GM19328 (cell line): ENCODE data around the gene SLAMF9.

Experiments used
- ATAC-seq: cut with Tn5 transposase; IDR thresholded peaks from one replicate; pipeline ENCODE4 v1.9.1; 2021; ENCODE audit warnings: mild to moderate bottlenecking, moderate library complexity; ENCODE audit not compliant: unreplicated experiment

Gene SLAMF9

DNA sequence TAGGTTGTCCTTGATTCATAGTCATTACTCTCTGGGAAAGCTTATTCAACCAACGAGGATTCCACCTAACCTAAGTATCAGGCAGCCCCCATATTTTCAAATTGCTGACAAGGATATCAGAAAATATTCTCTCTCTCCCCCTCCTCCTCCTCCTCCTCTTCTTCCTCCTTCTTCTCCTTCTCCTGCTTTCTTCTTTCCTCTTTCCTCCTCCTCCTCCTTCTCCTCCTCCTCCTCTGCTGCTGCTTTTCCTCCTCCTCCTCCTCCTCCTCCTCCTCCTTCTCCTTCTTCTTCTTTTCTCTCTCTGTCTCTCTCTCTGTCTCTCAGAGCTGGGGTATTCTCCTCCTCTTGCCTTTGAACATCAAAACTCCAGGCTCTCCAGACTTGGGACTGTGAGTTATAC, 6.1 kb downstream of the SLAMF9 start:
- ATAC-seq: no peak

GRCh38 chr1:159946242-159947187, 7.5 kb downstream of the SLAMF9 start:
- ATAC-seq: no peak

DNA sequence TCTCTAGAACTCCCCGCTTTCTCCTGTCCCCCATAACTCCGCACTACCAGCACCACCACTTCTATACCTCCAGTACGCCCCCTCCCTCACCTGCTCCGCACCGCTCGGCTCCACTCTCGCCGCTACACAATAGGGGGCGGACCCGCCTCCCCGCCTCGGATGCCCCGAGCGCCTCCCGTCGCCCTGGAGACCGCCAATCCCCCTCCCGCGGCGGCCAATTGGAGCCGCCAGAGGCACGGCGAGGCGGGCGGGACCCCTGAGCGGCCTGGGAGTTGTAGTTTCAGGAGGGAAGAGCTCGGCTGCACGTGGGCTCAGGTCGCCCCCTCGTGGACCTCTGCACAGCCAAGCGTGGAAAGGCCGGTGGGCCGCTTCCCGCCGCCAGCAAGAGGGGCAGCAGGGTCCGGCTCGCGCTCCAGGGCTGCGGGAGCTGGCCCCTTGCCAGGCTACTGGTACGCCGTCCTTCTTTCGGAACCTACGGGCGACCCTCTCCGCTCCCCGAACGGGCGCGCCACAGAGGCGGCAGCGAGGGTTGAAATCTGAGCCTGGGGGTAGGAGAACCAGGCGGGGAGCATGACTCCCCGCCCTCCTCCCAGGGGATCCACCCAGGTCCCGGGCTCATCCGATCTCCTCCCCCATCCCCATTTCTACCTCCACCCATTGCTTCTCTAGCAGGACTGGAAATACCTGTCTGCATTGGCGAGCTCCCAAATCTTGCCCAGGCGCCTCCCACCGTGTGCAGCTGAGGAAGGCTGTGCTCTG, 8.4 kb downstream of the SLAMF9 start, which contains the start of gene IGSF9:
Gene IGSF9 (minus strand): TSS at position 131 of the 759 bp plus-strand sequence. CDS start 2,159 bp downstream, outside the sequence.
- ATAC-seq: no peak

DNA sequence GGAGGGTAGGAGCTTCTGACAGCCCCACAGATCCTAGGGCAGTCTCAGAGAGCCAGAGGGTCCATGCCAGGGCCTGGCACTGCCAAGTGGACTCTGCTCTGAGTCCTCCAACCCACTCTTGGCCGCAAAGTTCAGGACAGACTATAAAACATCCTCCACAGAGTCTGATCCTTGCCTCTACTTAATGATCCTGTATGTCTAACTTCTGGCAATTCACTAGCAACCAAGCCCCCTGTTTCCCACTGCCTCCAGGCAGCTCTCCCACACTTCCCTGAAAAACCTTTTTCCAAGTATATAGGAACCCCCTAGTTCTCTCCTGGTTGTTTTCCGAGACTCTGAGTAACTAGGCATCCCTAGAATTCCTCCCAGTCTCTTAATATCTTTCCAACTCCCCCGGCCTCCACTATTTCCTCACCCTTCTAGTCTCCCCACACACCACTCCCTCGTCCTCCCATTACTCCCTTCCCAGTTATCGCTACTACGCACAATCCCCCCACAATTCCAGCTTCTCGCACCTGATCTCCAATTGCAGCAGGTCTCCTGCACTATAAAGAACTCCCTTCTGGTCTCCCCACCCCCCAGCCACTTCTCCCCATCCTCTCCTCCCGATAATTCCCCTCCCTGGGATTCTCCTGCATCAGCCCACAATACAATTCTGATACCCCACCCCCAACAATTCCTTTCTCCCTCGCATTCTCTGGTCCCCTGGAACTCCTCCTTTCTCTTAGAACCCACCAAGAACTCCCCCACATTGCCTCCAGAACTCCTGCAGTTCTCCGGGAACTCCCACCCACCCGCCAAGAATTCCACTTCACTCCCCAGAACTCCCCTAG, 9.2 kb downstream of the SLAMF9 start:
- ATAC-seq: no peak

GRCh38 chr1:159943908-159944622, 10.0 kb downstream of the SLAMF9 start:
- no peak for ATAC-seq

- no peak for ATAC-seq
Measured at GRCh38 chr1:159943278-159943640, 10.8 kb downstream of the SLAMF9 start.

GRCh38 chr1:159942632-159943277, 11.3 kb downstream of the SLAMF9 start:
- no peak for ATAC-seq

DNA sequence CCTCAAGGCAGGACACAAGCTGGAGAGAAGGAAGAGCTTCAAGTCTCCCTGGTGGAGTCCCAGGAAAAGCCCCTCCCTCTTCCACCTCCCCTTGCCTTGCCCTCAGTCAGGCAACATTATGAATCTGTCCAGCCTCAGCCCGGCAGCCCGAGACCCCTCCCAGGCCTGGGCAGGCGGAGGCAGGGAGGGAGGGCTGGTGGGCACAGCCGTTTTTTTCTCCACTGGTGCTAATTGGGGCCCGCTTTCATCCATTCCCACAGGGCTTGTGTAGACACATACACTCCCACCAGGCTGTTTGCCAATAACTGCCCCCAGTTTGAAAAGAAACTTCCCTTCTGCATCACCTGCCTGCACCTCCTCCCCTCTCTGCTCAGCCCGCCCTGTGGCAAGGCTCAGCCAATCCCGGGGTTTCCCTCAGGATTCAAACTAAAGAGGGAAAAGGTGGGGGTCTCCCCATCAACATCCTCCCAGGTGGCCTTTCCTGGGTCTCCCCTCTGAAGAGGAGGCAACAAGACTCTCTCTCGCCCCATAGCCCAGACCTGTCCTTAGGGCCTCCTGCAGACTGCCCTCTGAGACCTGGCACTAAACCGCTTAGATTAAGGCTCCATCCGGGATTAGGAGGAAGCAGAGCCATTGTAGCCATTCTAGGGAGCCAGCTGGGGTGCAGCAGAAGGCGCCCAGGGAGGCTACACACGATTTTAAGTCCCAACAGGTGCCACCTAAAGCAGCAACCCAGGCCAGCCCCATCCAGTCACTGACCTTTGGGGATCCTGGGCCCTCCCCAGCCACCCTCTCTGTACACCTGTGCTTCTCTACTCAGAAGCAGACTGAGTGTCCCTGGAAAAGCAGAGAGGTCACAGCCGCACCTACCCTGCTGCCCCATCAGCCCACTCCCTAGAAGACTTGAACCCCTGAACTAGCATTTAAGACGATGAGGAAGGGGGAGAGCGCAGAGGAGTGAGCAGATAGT, 12.2 kb downstream of the SLAMF9 start:
- no peak for ATAC-seq

- no peak for ATAC-seq
Measured at GRCh38 chr1:159941141-159941540, 12.9 kb downstream of the SLAMF9 start.

GRCh38 chr1:159940006-159940620, 13.9 kb downstream of the SLAMF9 start:
- no peak for ATAC-seq

DNA sequence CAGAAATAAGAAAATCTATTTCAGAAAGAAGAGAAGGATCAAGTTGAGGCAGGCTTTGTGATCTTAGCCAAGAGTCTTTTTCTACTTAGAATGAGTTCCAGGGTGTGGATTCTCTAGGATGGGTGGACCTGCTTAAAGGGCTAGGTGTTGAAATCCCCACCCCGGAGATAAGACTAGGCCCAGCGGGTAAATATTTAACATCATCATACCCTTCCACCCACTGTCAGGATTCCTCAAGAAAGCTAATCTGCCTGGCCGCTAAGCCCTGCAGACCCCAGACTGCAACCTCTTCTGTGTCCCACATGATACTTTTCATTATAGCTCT, 14.4 kb downstream of the SLAMF9 start:
- no peak for ATAC-seq

GRCh38 chr1:159938905-159939677, 14.9 kb downstream of the SLAMF9 start:
- no peak for ATAC-seq

DNA sequence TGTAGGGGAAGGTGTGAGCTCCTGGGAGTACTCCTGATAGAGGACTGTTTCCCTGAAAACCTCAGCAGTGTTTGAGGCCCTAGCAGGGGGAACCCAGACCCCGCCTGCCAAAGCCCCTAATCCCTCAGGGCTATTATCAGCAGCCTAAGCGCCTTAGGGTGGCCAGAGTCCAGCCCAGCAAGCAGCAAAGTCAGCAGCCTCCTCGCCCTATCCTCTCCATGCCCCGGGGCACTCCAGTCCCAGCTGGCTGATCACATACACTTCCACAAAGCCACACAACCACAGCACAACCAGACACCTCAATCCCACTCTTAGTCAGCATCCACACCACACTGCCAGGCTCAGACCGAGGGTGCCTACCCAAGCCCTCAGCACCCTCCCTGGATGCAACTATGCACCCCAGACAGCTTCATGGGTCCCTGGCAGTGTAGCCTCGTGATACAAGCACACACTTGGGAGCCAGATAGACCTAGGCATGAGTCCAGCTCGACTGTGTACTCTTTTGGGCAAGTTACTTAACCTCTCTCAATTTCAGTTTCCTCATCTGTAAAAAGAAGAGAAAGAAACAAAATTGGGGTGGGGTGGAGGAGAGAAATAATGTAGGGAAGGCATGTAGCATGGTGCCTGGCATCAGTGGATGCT, 15.7 kb downstream of the SLAMF9 start:
- no peak for ATAC-seq

DNA sequence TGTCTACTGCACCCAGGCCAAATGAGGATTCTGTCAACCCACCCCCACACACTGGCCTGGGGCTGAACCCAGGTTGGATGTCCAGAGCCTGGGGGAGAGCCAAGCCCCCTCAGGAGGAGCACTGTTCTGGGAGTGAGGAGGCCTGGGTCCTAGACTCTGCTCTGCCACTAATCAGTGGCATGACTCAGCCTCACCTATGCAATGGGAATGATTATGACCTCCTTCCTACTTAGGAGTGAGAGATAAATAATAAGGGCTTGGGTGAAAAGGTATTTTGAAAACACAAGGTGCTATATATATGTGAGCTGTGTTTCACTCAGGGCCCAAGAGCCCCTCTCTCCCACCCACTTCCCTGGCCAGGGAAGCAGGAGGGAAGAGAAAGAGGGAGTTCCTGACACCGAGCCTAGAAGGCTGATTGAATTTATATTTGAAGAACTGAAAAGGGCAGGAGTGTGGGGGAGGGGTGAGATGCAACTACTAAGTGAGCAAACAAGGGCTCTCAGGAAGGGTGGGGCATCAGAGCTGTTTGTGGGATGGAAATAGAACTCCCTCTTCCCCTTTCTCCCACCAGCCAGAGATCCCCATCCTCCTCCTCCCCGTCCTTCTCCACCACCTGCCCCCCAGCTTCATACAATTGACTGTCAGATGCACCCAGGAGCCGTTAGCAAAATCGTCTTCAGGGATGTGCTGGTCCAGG, 16.8 kb downstream of the SLAMF9 start:
- no peak for ATAC-seq

DNA sequence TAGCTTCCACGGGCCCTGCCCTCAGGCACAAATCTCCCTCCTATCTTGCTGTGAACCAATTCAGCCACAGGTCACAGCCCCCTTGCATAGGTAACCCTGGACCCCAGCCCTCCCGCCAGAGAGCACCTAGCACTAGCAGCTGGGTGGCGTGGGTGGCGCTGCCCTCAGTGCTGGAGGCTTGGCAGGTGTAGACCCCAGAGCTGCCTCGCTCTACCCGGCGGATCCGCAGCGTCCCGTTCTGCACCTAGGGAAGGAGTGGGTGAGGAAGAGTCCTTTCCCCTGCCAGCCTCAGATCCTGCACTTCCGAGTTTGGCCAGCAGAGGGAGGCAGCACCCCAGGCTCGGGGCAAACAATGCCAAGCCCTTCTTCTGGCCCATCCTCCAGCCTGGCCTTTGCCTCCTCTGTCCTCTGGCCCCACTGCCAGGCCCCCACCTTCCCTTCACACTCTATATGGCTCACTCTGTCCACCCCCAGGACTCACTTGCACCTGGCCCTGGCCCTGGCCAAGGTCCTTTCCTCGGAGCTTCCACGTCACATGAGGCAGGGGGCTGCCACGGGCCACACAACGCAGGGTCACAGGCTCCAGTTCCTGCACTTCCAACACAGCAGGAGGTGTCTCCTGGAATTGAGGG, 17.6 kb downstream of the SLAMF9 start:
- no peak for ATAC-seq

GRCh38 chr1:159935719-159936272, 18.2 kb downstream of the SLAMF9 start:
- no peak for ATAC-seq
